NCI-H2171 treated with DMSO at 0.1 percent for 48 hours (cell line): ENCODE measurements around the gene COX18.

Source experiments
- DNase-seq: peaks from one replicate; lab custom pipeline; 2025; lab: John Stamatoyannopoulos, UW

COX18 gene, protein sequence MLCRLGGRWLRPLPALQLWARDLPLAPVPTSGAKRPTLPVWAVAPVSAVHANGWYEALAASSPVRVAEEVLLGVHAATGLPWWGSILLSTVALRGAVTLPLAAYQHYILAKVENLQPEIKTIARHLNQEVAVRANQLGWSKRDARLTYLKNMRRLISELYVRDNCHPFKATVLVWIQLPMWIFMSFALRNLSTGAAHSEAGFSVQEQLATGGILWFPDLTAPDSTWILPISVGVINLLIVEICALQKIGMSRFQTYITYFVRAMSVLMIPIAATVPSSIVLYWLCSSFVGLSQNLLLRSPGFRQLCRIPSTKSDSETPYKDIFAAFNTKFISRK

DNA sequence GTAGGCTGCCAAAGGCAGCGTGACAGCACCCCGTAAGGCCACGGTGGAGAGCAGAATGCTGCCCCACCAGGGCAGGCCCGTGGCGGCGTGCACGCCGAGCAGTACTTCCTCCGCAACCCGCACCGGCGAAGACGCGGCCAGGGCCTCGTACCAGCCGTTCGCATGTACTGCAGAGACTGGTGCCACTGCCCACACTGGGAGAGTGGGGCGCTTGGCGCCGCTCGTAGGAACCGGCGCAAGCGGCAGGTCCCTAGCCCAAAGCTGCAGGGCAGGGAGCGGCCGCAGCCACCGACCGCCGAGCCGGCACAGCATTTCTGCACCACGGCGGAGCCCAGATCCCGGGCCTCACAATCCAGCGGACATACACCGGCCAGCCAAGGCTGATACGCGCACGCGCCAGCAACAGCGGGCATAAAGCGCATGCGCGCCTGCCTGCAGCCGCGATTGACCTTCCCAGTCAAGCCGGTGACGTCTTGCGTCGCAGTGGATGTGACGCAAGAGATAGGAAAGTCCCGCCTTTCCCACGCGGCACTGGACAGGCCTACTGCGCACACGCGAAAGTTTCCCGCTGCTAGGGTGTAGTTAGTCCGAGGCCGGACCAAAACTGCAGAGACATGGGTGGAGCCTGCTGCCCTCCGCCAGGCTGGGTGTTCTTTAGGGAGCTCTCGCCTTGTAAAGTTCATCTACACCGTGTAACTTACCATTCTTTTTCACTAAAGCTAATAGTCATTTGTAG, at the start of gene COX18:
Gene COX18 (minus strand): TSS at position 379 of the 736 bp plus-strand sequence. CDS start 67 bp downstream, at position 312.
- DNase-seq: peak; percentile 87

DNA sequence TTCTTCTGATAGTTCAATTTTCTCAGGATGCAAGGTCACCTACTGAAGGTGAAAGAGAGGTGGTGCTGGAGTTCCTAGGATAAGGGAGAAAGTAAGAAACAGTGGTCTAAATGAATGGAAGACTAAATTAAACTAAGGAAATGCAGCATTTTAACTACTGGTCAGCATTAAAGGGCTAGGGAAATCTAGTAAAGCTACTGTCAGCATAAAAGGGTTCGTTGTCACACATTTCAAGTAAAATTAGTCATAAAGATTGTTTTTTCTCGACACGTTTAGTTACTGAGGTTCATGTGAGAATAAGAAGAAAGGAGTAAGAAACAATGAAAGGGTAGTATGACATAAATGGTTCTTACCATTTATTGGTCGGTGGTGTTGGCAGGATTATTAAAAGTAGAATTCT, 40.0 kb upstream of the COX18 start:
- DNase-seq: no peak

- no peak for DNase-seq
Observed at GRCh38 chr4:73104695-73105094, 35.2 kb upstream of the COX18 start.

GRCh38 chr4:73103799-73104503, 34.4 kb upstream of the COX18 start:
- DNase-seq: no peak

DNA sequence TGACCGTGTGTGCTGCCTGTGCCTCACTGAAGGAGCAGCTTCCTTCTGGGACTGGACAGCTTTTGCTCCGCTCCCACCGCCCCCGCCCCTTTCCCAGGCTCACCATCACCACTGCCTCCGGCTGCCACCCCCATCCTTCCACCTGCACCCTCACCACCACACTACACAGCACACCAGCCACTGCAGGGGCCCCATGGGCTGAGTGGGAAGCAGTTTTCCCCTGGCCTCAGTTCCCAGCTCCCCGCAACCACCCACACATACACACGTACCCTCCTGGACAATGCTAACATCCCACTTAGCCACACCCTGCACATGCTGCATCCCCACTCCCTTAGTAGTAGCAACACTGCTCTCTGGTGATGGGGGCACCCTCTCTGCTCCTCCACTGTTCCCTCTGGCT, 29.6 kb upstream of the COX18 start:
- no peak for DNase-seq

DNA sequence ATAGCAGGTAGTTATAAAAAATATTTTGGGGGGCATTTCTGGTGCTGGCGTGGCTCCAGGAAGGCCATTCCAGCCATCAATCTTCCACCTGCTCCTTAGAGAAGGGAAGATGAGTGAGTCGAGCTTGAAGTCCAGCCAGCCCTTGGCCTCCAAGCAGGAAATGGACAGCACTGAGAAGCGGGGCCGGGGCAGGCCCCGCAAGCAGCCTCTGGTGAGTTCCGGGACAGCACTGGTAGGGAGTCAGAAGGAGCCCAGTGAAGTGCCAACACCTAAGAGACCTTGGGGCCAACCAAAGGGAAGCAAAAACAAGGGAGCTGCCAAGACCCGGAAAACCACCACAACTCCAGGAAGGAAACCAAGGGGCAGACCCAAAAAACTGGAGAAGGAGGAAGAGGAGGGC, 29.2 kb upstream of the COX18 start:
- DNase-seq: no peak

DNA sequence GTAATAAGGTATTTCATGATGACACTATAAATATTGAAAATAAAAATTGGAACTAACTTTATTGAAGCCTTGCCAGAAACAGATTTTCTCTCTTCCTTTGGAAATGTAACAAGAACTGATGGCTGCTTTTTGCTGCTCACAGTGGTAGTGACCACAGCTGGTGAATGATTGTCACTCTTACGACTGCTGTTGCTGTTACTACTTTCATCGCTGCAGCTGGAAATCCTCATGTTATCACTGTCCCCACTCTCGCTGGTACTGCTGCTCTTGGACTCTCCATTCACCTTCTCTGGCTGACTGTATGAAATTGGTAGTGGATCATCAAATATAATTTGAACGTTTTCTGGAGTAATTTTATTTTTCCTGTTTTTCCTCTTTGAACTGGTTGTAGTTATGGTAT, 28.5 kb upstream of the COX18 start:
- no peak for DNase-seq

GRCh38 chr4:73092868-73093267, 23.4 kb upstream of the COX18 start:
- DNase-seq: no peak

DNA sequence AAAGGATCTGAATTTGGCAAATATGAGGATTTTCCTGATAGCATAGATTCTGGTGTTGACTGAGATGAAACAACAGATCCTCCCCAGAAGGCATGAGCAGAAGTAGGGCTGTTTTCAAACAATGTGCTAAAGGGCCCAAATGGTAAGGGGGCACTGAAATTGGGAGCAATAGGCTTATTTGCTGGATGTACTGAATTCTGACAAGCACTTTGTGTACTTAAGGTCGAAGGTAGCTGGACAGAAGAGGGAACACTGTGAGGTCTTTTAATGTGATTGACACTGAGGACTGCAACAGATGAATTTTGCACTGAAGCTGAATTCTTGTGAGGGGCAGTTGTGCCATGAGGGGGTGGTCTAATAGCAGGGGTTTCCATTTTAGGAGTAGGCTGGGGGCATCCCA, 21.2 kb upstream of the COX18 start:
- no peak for DNase-seq

DNA sequence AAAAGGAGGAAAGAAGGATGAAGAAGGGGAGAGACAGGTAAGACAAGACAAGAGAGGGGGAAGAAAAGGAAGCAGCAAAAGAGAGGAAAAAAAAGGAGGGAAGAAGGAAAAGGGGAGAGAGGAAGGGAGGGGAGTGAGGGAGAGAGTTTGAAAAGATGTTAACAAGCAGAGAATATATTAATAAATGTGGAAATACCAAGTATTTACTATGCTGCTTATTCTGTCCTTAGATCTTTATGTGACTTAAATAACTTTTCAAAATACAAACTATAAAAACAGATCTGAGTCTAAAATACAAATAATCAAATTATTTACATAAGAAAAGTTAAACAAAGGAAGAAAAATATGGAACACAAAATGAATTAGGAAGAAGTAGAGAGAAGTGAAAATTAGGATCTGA, 18.4 kb upstream of the COX18 start:
- no peak for DNase-seq

DNA sequence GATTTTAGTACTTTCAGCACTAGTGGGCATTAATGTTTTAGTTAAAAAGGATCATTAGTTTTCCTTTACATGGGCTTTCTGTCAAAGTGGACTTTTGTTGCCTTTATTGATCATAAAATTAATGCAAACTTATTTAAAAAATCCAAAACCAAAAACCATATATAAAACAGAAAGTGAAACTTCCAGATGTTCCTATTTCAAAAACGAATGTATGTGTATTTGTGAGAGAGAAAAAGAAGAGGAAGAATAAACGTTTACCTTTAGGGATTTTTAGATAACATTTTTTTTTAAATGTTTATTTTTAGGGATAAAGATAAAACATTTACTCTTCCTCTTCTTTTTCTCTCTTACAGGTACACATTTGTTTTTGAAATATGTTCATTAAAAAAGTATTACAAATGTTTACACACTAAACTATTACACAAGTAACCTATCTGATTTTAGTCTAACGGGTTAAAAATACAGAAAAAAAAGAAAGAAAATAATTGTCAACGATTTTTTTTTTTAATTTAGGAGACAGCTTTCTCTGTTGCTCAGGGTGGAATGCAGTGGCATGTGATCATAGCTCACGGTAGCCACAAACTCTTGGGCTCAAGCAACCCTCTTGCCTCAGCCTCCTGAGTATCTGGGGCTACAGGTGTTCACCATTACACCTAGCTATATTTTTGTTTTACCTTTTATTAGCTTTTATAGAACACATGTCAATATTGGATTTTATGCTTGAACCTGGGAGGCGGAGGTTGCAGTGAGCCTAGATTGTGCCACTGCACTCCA, 16.8 kb upstream of the COX18 start:
- DNase-seq: no peak

GRCh38 chr4:73080789-73081188, 11.3 kb upstream of the COX18 start:
- DNase-seq: no peak

DNA sequence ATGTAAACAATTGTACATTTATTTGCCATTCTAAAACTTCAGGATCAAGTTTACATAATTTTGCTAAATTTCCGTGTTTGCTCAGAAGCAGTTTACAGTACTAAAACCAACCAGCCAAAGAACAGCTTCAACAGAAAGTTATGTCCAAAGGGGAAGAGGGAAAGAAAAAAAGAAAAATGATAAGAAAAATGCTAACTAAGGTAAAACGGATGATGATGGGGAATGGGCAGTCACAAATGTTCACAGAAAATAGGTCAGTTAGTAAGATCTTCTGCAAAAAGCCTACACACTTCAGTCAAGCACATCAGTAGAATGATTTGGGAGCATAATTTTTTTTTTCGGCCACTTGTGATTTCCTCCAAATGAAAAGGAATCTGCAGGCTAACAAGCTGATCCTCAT, 6.3 kb upstream of the COX18 start:
- no peak for DNase-seq

DNA sequence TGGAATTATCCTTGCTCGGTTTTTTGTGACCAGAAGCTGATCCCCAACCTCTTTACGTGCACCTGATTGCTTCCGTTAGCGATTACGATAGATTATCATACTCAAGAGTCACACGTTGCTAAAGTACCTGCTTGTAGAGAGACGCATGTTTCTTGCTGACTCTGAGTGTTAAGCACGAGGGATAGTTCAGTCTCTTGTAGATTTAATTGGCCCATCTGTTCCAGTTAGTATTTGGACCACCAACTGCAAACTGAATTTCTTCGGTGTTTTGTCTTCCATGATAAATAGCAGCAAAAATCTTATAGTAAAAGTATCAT, 516 bp upstream of the COX18 start:
- DNase-seq: peak; percentile 67

- DNase-seq: peak; percentile 42
Observed at GRCh38 chr4:73068491-73069337, 802 bp downstream of the COX18 start.

GRCh38 chr4:73067971-73068394, 1.5 kb downstream of the COX18 start:
- peak; percentile 21 for DNase-seq

DNA sequence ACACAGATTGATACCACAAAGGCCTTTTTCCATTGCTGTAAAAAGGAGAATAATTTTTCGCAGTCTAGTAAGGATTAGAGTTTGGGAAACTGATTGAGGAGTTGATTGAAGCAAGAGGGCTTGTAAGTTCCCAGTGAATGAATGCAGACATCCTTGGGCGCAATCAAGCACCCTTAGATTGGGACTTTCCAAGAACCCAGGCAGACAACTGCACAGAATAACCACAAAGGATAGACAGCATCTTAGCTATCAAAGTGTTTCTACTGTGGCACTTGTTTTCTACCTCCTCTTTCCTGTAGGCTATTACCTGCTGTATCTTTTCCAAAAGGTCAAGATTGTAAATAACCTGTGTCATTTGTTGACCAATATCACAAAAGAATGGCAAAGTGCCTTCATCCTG, 2.6 kb downstream of the COX18 start:
- DNase-seq: no peak

- DNase-seq: no peak
Observed at GRCh38 chr4:73066445-73066844, 3.1 kb downstream of the COX18 start.

DNA sequence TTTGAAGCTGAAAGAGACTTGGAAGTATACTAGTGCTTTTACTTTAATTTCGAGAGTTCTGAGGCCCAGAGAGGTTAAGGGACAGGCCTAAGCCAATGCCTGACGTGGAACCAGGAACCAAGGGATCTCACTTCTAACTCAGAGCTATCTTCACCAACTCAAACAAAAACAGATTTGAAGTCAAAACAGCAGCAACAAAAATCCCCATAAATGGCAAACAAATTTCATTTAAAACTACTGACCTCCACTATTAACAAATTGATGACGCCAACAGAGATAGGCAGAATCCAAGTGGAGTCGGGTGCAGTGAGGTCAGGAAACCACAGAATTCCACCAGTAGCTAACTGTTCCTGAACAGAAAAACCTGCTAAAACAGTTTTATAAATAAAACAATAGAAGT, 5.0 kb downstream of the COX18 start:
- DNase-seq: no peak

DNA sequence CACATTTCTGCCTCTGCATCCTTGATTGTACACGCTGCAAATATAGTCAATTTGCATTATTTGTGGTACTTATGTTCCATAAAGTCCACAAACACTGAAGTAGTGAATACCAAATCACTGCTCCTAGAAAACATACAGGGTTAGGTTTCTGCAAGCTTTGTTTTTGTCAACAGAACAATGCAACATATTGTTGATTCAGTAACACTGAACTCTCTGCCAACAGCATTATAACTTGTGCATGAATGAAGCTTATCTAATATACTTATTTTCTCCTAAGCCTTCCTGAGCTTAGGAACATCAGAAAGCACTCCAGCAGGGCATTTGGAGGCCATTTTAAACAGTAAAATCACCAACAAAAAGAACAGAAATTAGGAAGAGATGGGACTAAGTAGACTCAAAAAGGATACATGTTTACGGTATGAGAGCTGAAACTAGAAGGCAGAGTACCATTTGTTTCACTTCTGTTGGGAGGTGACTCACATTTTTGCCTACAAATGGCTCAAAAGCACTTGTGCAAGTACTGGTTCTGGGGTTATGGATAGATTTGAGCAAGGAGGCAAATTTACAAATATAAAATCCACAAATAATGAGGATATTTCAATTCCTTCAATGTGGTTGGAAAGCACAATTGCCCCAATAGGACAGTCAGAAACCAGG, 14.1 kb downstream of the COX18 start:
- DNase-seq: no peak

DNA sequence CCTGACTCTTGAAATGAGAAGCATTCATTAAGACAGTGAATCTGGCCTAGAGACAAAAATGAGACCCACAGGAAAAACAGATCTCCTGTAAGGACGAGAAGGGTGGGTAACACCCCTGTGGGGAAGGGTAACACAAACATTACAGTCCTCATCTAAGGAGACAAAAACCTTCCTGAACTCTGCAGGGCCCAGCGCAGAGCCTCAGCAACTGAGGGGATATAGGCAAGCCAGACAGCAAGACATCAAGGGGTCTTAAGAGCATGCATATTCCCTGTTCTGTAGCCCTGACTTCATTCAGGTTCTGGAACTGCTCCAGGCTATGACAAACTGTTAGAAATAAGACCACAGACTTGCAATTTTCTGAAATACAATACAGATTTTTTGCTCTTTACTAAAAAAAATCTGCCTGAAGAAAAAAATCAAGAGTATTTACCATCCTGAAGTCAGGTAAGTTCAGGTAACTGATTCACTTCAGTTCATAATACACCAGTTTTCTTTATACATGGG, 15.5 kb downstream of the COX18 start:
- DNase-seq: no peak
